ENCODE measurements around the gene MOGAT1.

The MOGAT1 gene

GRCh38 chr2:222652491-222653255, 18.8 kb upstream of the MOGAT1 start:
- DNase-seq (ENCODE audit: low spot score): no peak
- in situ Hi-C loops (cut with MboI; ENCODE audit: low sequenced_read_pairs, unreplicated experiment): no loop called here
- TF ChIP-seq CTCF (IDR thresholded peaks at IDR 0.05; ENCODE audit: borderline replicate concordance, control extremely low read depth, extremely low read depth, insufficient read depth, missing control alignments): no peak

DNA sequence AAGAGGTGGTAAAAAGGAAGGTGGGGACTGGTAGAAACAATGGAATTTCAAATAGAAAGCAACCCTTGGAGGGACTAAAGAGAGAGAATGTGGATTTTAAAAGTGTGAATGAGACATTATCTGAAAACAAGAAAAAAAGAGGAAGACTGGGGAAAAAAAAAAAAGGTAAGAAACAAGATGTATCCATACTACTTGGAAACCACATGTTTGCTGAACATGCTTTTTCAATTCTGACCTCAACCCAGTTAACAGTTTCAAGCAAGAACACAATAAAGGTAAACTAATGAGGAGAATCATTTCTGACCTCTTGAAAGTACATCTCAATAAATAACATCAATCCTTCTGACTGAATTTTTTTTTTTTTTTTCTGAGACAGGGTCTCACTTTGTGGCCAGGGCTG, 18.2 kb upstream of the MOGAT1 start:
- no peak for TF ChIP-seq CTCF (IDR thresholded peaks at IDR 0.05; ENCODE audit: borderline replicate concordance, control extremely low read depth, extremely low read depth, insufficient read depth, missing control alignments)
- no peak for DNase-seq (ENCODE audit: low spot score)
- in situ Hi-C loops (cut with MboI; ENCODE audit: low sequenced_read_pairs, unreplicated experiment): no loop called here

GRCh38 chr2:222655787-222656525, 15.5 kb upstream of the MOGAT1 start, which contains the start of gene FARSB:
FARSB (minus strand) TSS chr2:222656092; CDS start chr2:222656073, 19 bp downstream.
- DNase-seq (ENCODE audit: low spot score): peak; percentile 94
- in situ Hi-C loops (cut with MboI; ENCODE audit: low sequenced_read_pairs, unreplicated experiment): no loop called here
- no peak for TF ChIP-seq CTCF (IDR thresholded peaks at IDR 0.05; ENCODE audit: borderline replicate concordance, control extremely low read depth, extremely low read depth, insufficient read depth, missing control alignments)

- in situ Hi-C loops (cut with MboI; ENCODE audit: low sequenced_read_pairs, unreplicated experiment): no loop called here
- TF ChIP-seq CTCF (IDR thresholded peaks at IDR 0.05; ENCODE audit: borderline replicate concordance, control extremely low read depth, extremely low read depth, insufficient read depth, missing control alignments): no peak
- no peak for DNase-seq (ENCODE audit: low spot score)
These were observed 14.7 kb upstream of the MOGAT1 start for GRCh38 chr2:222656526-222657446.

GRCh38 chr2:222663479-222663878, 8.0 kb upstream of the MOGAT1 start:
- in situ Hi-C loops (cut with MboI; ENCODE audit: low sequenced_read_pairs, unreplicated experiment): no loop called here
- no peak for DNase-seq (ENCODE audit: low spot score)
- no peak for TF ChIP-seq CTCF (IDR thresholded peaks at IDR 0.05; ENCODE audit: borderline replicate concordance, control extremely low read depth, extremely low read depth, insufficient read depth, missing control alignments)
